Activated naive CD4-positive, alpha-beta T cell treated with anti-CD3 and anti-CD28 coated beads, Interleukin-2, amount 50 U/mL, for 24 hours (primary cell): ENCODE data around the gene AGAP1.

Experiments used
- H3K27ac Mint-ChIP-seq: one replicate; pipeline ENCODE4 v1.8.0; 2021; ENCODE audit warnings: mild to moderate bottlenecking, mixed read lengths
- H3K27me3 Mint-ChIP-seq: one replicate; pipeline ENCODE4 v1.8.0; 2021; ENCODE audit warnings: mixed read lengths
- H3K36me3 Mint-ChIP-seq: one replicate; pipeline ENCODE4 v1.8.0; 2021; ENCODE audit warnings: mixed read lengths
- H3K4me1 Mint-ChIP-seq: one replicate; pipeline ENCODE4 v1.8.0; 2021; ENCODE audit warnings: mixed read lengths
- H3K4me3 Mint-ChIP-seq: one replicate; pipeline ENCODE4 v1.8.0; 2021; ENCODE audit warnings: mild to moderate bottlenecking, mixed read lengths
- H3K9me3 Mint-ChIP-seq: one replicate; pipeline ENCODE4 v1.8.0; 2021; ENCODE audit warnings: mixed read lengths

The AGAP1 gene

GRCh38 chr2:235709969-235710879, 216.4 kb downstream of the AGAP1 start:
- no peaks in the 10 kb centered on the region for H3K27me3 Mint-ChIP-seq
- H3K27ac Mint-ChIP-seq, result no peak overlapping the region
- H3K36me3 Mint-ChIP-seq, result no peaks in the 10 kb centered on the region
- no peaks in the 10 kb centered on the region for H3K9me3 Mint-ChIP-seq
- H3K4me1 Mint-ChIP-seq, result no peaks in the 10 kb centered on the region
- no peak overlapping the region for H3K4me3 Mint-ChIP-seq

GRCh38 chr2:235710933-235711332, 217.1 kb downstream of the AGAP1 start:
- Mint-ChIP-seq H3K9me3 (no peaks in the 10 kb centered on the region), H3K27ac (no peak overlapping the region), H3K4me1 (no peaks in the 10 kb centered on the region), H3K36me3 (no peaks in the 10 kb centered on the region), H3K4me3 (no peak overlapping the region), H3K27me3 (no peaks in the 10 kb centered on the region)

- H3K36me3 Mint-ChIP-seq, result no peaks in the 10 kb centered on the region
- no peak overlapping the region for H3K4me3 Mint-ChIP-seq
- no peaks in the 10 kb centered on the region for H3K9me3 Mint-ChIP-seq
Observed at GRCh38 chr2:235711527-235711926, 217.7 kb downstream of the AGAP1 start.

GRCh38 chr2:235712176-235712575, 218.3 kb downstream of the AGAP1 start:
- no peaks in the 10 kb centered on the region for H3K27me3 Mint-ChIP-seq
- H3K9me3 Mint-ChIP-seq, result no peaks in the 10 kb centered on the region
- no peak overlapping the region for H3K27ac Mint-ChIP-seq
- H3K4me3 Mint-ChIP-seq, result no peak overlapping the region
- no peaks in the 10 kb centered on the region for H3K4me1 Mint-ChIP-seq
- H3K36me3 Mint-ChIP-seq, result no peaks in the 10 kb centered on the region

More at GRCh38 chr2:235711527-235711926, 217.7 kb downstream of the AGAP1 start:
- Mint-ChIP-seq H3K27me3 (no peaks in the 10 kb centered on the region), H3K4me1 (no peaks in the 10 kb centered on the region), H3K27ac (no peak overlapping the region)

- H3K36me3 Mint-ChIP-seq, result no peaks in the 10 kb centered on the region
- no peaks in the 10 kb centered on the region for H3K9me3 Mint-ChIP-seq
- no peak overlapping the region for H3K27ac Mint-ChIP-seq
- H3K4me1 Mint-ChIP-seq, result no peaks in the 10 kb centered on the region
- H3K4me3 Mint-ChIP-seq, result no peak overlapping the region
- no peaks in the 10 kb centered on the region for H3K27me3 Mint-ChIP-seq
Observed at GRCh38 chr2:235713189-235713588, 219.3 kb downstream of the AGAP1 start.

GRCh38 chr2:235715601-235716000, 221.8 kb downstream of the AGAP1 start:
- Mint-ChIP-seq H3K9me3 (no peaks in the 10 kb centered on the region), H3K27ac (no peak overlapping the region), H3K27me3 (no peaks in the 10 kb centered on the region), H3K4me1 (no peaks in the 10 kb centered on the region), H3K36me3 (no peaks in the 10 kb centered on the region), H3K4me3 (no peak overlapping the region)

GRCh38 chr2:235716875-235717496, 223.1 kb downstream of the AGAP1 start:
- no peaks in the 10 kb centered on the region for H3K27me3 Mint-ChIP-seq
- no peaks in the 10 kb centered on the region for H3K36me3 Mint-ChIP-seq
- H3K4me3 Mint-ChIP-seq, result no peak overlapping the region
- H3K9me3 Mint-ChIP-seq, result no peaks in the 10 kb centered on the region
- H3K27ac Mint-ChIP-seq, result no peak overlapping the region
- H3K4me1 Mint-ChIP-seq, result no peaks in the 10 kb centered on the region

GRCh38 chr2:235719146-235719942, 225.5 kb downstream of the AGAP1 start:
- Mint-ChIP-seq H3K27ac (no peak overlapping the region), H3K4me1 (no peaks in the 10 kb centered on the region), H3K27me3 (no peaks in the 10 kb centered on the region), H3K4me3 (no peak overlapping the region), H3K36me3 (no peaks in the 10 kb centered on the region), H3K9me3 (no peaks in the 10 kb centered on the region)

- Mint-ChIP-seq H3K9me3 (no peaks in the 10 kb centered on the region), H3K4me3 (no peak overlapping the region), H3K27me3 (no peaks in the 10 kb centered on the region), H3K36me3 (no peaks in the 10 kb centered on the region), H3K27ac (no peak overlapping the region), H3K4me1 (no peaks in the 10 kb centered on the region)
Observed at GRCh38 chr2:235721625-235722024, 227.8 kb downstream of the AGAP1 start.

- Mint-ChIP-seq H3K4me1 (no peaks in the 10 kb centered on the region), H3K27me3 (no peaks in the 10 kb centered on the region), H3K36me3 (no peaks in the 10 kb centered on the region), H3K27ac (no peak overlapping the region), H3K4me3 (no peak overlapping the region), H3K9me3 (no peaks in the 10 kb centered on the region)
Observed at GRCh38 chr2:235722869-235723268, 229.0 kb downstream of the AGAP1 start.

- H3K4me3 Mint-ChIP-seq, result no peak overlapping the region
- no peaks in the 10 kb centered on the region for H3K36me3 Mint-ChIP-seq
- no peak overlapping the region for H3K27ac Mint-ChIP-seq
- no peaks in the 10 kb centered on the region for H3K4me1 Mint-ChIP-seq
- H3K9me3 Mint-ChIP-seq, result no peaks in the 10 kb centered on the region
- H3K27me3 Mint-ChIP-seq, result no peaks in the 10 kb centered on the region
Observed at GRCh38 chr2:235723371-235723770, 229.5 kb downstream of the AGAP1 start.

GRCh38 chr2:235723811-235724465, 230.1 kb downstream of the AGAP1 start:
- Mint-ChIP-seq H3K9me3 (no peaks in the 10 kb centered on the region), H3K4me3 (no peak overlapping the region), H3K36me3 (no peaks in the 10 kb centered on the region), H3K27ac (no peak overlapping the region), H3K27me3 (no peaks in the 10 kb centered on the region), H3K4me1 (no peaks in the 10 kb centered on the region)

- H3K27me3 Mint-ChIP-seq, result no peaks in the 10 kb centered on the region
- H3K36me3 Mint-ChIP-seq, result no peaks in the 10 kb centered on the region
- no peaks in the 10 kb centered on the region for H3K4me1 Mint-ChIP-seq
- no peaks in the 10 kb centered on the region for H3K9me3 Mint-ChIP-seq
- no peak overlapping the region for H3K4me3 Mint-ChIP-seq
- H3K27ac Mint-ChIP-seq, result no peak overlapping the region
Observed at GRCh38 chr2:235725016-235725489, 231.2 kb downstream of the AGAP1 start.

- Mint-ChIP-seq H3K9me3 (no peaks in the 10 kb centered on the region), H3K27me3 (no peaks in the 10 kb centered on the region), H3K4me3 (no peak overlapping the region), H3K27ac (no peak overlapping the region), H3K36me3 (no peaks in the 10 kb centered on the region), H3K4me1 (no peaks in the 10 kb centered on the region)
Observed at GRCh38 chr2:235725841-235726240, 232.0 kb downstream of the AGAP1 start.

GRCh38 chr2:235726554-235726953, 232.7 kb downstream of the AGAP1 start:
- Mint-ChIP-seq H3K36me3 (no peaks in the 10 kb centered on the region), H3K4me3 (no peak overlapping the region), H3K4me1 (no peaks in the 10 kb centered on the region), H3K27ac (no peak overlapping the region), H3K27me3 (no peaks in the 10 kb centered on the region), H3K9me3 (no peaks in the 10 kb centered on the region)
